Measurements from ENCODE around the gene TMPRSS11A.

DNA sequence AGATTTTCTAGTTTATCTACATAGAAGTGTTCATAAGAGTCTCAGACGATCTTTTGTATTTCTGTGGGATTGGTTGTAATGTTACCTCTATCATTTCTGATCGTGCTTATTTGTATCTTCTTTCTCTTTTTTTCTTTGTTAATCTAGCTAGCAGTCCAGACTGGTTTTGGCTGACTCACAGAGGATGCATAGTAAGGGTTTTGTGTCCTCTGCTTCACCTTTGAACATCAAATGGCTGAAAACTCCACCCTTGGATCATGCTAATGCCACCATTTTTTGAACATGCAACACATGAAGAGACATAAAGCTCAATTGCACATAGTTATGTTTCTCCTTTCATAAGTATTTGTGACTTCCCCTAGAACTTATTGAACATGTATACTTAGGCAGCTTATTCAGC, 22.8 kb downstream of the TMPRSS11A start:
- TF ChIP-seq, protein P1, sequence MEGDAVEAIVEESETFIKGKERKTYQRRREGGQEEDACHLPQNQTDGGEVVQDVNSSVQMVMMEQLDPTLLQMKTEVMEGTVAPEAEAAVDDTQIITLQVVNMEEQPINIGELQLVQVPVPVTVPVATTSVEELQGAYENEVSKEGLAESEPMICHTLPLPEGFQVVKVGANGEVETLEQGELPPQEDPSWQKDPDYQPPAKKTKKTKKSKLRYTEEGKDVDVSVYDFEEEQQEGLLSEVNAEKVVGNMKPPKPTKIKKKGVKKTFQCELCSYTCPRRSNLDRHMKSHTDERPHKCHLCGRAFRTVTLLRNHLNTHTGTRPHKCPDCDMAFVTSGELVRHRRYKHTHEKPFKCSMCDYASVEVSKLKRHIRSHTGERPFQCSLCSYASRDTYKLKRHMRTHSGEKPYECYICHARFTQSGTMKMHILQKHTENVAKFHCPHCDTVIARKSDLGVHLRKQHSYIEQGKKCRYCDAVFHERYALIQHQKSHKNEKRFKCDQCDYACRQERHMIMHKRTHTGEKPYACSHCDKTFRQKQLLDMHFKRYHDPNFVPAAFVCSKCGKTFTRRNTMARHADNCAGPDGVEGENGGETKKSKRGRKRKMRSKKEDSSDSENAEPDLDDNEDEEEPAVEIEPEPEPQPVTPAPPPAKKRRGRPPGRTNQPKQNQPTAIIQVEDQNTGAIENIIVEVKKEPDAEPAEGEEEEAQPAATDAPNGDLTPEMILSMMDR (IDR thresholded peaks at IDR 0.05; ENCODE audit: insufficient read depth, low read depth, low read length) = no peak
- no peak for TF ChIP-seq EZH2 (IDR thresholded peaks at IDR 0.05; ENCODE audit: insufficient read depth, low read length)

Measured in astrocyte (in vitro differentiated cells and primary cell).